Karpas-422 (cell line): ENCODE data around the gene AGBL4. TPM values are rescaled to one million over a fixed set of nuclear protein-coding genes. Genes with fewer than 3 reads are reported as not detected.
"Not testable (repeated sequence)": the region's sequence is repeated elsewhere in the genome, so short reads cannot be mapped to it uniquely, and the experiment has no call there.

Experiments
- DNase-seq: peaks from one replicate; pipeline ENCODE4 v3.0.0-alpha.2; 2015
- H2AFZ ChIP-seq: fragments of 200-600 bp; sonication (generic); 2 replicates; pipeline ENCODE4 v1.6.1; 2014; ENCODE audit warnings: antibody characterized with exemption, low read length, mixed read lengths
- H3K27ac ChIP-seq: fragments of 200-600 bp; sonication (generic); 2 replicates; pipeline ENCODE4 v1.5.1; 2014; ENCODE audit warnings: mild to moderate bottlenecking, low read length, moderate library complexity
- H3K27me3 ChIP-seq: fragments of 200-600 bp; sonication (generic); 2 replicates; pipeline ENCODE4 v1.6.1; 2014; ENCODE audit warnings: low read length, mixed read lengths
- H3K36me3 ChIP-seq: fragments of 200-600 bp; sonication (generic); 2 replicates; pipeline ENCODE4 v1.6.1; 2014; ENCODE audit warnings: low read length, mixed read lengths; ENCODE audit not compliant: insufficient read depth
- H3K4me1 ChIP-seq: fragments of 200-600 bp; sonication (generic); 2 replicates; pipeline ENCODE4 v1.6.1; 2014; ENCODE audit warnings: mild to moderate bottlenecking, low read length, mixed read lengths
- H3K4me2 ChIP-seq: fragments of 200-600 bp; sonication (generic); 2 replicates; pipeline ENCODE4 v1.6.1; 2014; ENCODE audit warnings: low read length, low read depth, mild to moderate bottlenecking; ENCODE audit not compliant: poor library complexity, severe bottlenecking
- H3K4me3 ChIP-seq: fragments of 200-600 bp; sonication (generic); 2 replicates; pipeline ENCODE4 v1.5.1; 2014; ENCODE audit warnings: mild to moderate bottlenecking, antibody characterized with exemption, low read length, mixed read lengths
- H3K79me2 ChIP-seq: fragments of 200-600 bp; sonication (generic); 2 replicates; pipeline ENCODE4 v1.6.1; 2014; ENCODE audit warnings: mild to moderate bottlenecking, low read length, mixed read lengths
- H3K9ac ChIP-seq: fragments of 200-600 bp; sonication (generic); 2 replicates; pipeline ENCODE4 v1.6.0; 2014; ENCODE audit warnings: low read length
- H3K9me2 ChIP-seq: fragments of 200-600 bp; sonication (generic), shearing (Covaris generic); replicated peaks from 2 replicates; pipeline ENCODE4 v1.6.0; 2014; ENCODE audit warnings: mild to moderate bottlenecking, low read length, moderate library complexity; ENCODE audit not compliant: insufficient read depth
- H3K9me3 ChIP-seq: fragments of 300-700, 200-600 bp; sonication (generic); 2 replicates; pipeline ENCODE4 v1.6.1; 2014; ENCODE audit warnings: low read length, mixed read lengths
- H4K20me1 ChIP-seq: fragments of 200-600 bp; sonication (generic); 2 replicates; pipeline ENCODE4 v1.6.1; 2014; ENCODE audit warnings: mild to moderate bottlenecking, antibody characterized with exemption, low read length, low read depth; ENCODE audit not compliant: insufficient read depth
- total RNA-seq: library from RNA; depleted of rRNA; stranded (reverse); fragments of >200 nt; shearing (Covaris generic); gene quantifications from 2 replicates; pipeline ENCODE4 v1.2.3, GENCODE V29; 2014; ENCODE audit warnings: low replicate concordance

Gene AGBL4
- total RNA-seq, 1 experiment from 2014 or later = not detected

DNA sequence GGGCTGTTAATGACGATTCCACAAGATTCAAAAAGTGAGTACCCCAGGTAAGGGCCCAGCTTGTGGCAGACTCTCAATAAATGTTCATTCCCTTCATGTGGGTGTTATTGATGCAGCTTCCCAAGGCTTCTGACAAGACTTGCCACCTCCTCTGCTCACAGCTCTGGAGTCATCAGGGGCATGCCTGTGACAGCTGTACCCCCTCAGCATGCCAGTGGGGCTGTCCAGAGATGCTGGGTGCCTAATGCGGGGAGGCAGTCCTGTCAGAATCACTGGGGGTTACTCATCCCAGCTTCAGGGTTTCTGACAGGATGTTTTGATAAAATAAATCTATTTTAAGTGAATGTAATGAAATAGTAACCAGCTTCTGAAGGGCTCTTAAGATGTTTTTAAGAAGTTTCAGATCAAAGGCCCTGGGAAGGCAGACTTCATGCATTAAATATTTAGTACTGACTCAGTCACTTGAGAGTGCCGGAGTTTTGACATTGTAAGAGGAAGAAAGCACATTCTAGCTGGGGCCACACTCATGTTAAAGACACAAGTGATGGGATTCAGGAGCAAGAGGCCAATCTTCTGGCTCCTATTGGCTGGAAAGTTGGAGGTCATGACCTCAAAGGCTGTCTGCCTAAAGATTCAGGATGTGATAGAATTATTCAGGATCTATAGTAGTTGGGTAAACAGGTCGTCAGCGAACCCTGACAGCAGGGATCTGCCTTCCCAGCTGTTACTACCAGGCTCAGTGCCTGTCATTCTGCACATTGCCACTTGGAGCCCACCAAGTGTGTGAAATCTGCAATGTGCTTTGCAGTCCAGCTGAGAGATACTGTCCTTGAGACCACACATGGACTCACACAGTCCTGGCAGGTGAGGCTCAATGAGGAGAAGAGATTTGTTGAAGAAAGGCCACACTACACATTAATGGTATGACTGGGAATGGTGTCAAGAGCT, 1007.5 kb downstream of the AGBL4 start:
- Histone ChIP-seq H2AFZ (no peak overlapping the region), H3K4me1 (no peaks in the 10 kb centered on the region), H3K79me2 (no peaks in the 10 kb centered on the region), H3K27me3 (no peaks in the 10 kb centered on the region), H3K4me2 (no peak overlapping the region), H3K9me3 (no peaks in the 10 kb centered on the region), H3K9me2 (no peaks in the 10 kb centered on the region), H3K27ac (no peak overlapping the region), H3K9ac (no peak overlapping the region), H4K20me1 (no peaks in the 10 kb centered on the region), H3K36me3 (no peaks in the 10 kb centered on the region), H3K4me3 (no peak overlapping the region)
- DNase-seq = no peak

DNA sequence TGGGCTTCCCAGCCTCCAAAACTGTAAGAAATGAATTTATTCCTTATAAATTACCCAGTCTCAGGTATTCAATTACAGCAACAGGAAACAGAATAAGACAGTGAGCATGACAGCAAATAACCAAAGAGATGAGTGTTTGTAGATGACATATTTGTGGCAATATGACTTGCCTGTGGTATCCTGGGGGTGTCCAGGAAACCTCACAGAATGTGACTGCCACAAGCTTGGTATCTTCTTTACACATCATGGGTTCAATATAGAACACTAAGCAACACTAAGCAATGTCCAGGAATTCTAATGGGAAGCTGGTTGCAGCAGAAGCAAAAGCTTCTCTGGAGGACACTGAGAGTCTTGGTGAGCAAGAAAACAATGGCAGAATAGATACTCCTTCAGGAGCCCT, 1010.7 kb downstream of the AGBL4 start:
- no peaks in the 10 kb centered on the region for H3K9me2 ChIP-seq
- no peaks in the 10 kb centered on the region for H3K79me2 ChIP-seq
- H3K27ac ChIP-seq = no peak overlapping the region
- no peak overlapping the region for H3K4me3 ChIP-seq
- H3K4me1 ChIP-seq = no peaks in the 10 kb centered on the region
- no peaks in the 10 kb centered on the region for H3K36me3 ChIP-seq
- H3K9me3 ChIP-seq = no peaks in the 10 kb centered on the region
- no peak overlapping the region for H3K9ac ChIP-seq
- H2AFZ ChIP-seq = no peak overlapping the region
- DNase-seq = no peak
- no peaks in the 10 kb centered on the region for H4K20me1 ChIP-seq
- H3K4me2 ChIP-seq = no peak overlapping the region
- H3K27me3 ChIP-seq = no peaks in the 10 kb centered on the region

DNA sequence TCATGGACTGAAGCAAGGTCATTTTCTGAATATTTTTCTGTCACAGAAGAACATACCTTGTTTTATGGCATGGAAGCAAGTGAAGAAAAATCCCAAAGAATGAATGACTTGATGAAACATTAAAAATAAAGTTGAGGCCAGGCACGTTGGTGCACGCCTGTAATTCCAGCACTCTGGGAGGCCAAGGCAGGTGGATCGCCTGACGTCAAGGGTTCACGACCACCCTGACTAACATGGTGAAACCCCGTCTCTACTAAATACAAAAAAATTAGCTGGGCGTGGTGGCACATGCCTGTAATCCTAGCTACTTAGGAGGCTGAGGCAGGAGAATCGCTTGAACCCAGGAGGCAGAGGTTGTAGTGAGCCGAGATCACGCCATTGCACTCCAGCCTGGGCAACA, 1020.8 kb downstream of the AGBL4 start:
- not testable (repeated sequence) for H3K4me3 ChIP-seq, H4K20me1 ChIP-seq, H3K4me1 ChIP-seq, H3K9me2 ChIP-seq, DNase-seq, H3K27me3 ChIP-seq, H3K4me2 ChIP-seq, H2AFZ ChIP-seq, H3K9me3 ChIP-seq, H3K27ac ChIP-seq, H3K9ac ChIP-seq, H3K36me3 ChIP-seq, H3K79me2 ChIP-seq

DNA sequence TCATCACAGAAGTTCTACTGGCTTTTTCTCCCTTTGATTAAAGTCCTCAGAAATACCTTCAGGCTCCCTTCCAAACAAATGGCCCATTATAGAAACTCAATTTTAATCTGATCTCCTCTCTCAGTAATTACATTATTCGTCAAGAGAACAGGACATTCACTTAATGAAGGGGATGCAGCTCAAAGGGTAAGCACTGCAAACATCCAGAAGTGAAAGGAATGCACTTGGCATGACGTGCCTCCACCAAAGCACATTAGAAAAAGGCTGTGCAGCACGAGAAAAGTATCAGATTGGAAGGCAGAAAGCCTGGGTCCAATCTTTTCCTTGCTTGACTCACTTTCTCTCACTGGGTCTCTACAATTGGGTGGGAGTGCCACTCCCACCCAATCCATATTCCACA, 1024.4 kb downstream of the AGBL4 start:
- Histone ChIP-seq H3K9ac (no peak overlapping the region), H3K9me3 (no peaks in the 10 kb centered on the region), H4K20me1 (no peaks in the 10 kb centered on the region), H3K9me2 (0 out of 2 replicates have a peak, but pooled peaks cover 3% of the 10 kb centered on the region), H3K4me1 (no peaks in the 10 kb centered on the region), H3K36me3 (no peaks in the 10 kb centered on the region), H3K27me3 (no peaks in the 10 kb centered on the region), H3K4me3 (no peak overlapping the region), H3K79me2 (no peaks in the 10 kb centered on the region), H2AFZ (no peak overlapping the region), H3K4me2 (no peak overlapping the region), H3K27ac (no peak overlapping the region)
- DNase-seq = no peak

DNA sequence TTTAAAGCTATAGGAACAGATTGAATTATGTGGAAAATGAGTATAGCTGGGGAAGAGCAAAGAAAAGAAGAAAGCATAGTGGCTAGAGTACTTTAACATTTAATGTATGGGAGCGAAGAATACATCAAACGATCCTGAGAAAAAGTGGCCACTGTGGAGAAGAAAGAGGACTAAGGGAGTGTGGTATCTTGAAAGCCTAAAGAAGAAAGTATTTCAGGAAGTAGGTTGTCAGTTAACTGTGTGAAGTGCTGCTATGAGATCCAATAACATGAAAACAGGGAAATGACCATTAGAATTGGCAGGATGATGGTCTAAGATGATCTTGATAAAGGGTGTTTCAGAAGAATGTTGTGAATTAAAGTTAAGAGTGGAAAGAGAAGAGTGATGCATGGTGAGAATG, 1027.4 kb downstream of the AGBL4 start:
- peaks cover 4% of the 10 kb centered on the region; the same call in 1 of the 2 replicates for H3K9me3 ChIP-seq
- no peaks in the 10 kb centered on the region for H3K4me1 ChIP-seq
- H3K9ac ChIP-seq = no peak overlapping the region
- 0 out of 2 replicates have a peak, but pooled peaks cover 3% of the 10 kb centered on the region for H3K9me2 ChIP-seq
- no peaks in the 10 kb centered on the region for H3K79me2 ChIP-seq
- H3K36me3 ChIP-seq = no peaks in the 10 kb centered on the region
- no peak overlapping the region for H2AFZ ChIP-seq
- H3K27ac ChIP-seq = no peak overlapping the region
- no peak for DNase-seq
- no peak overlapping the region for H3K4me3 ChIP-seq
- H3K4me2 ChIP-seq = no peak overlapping the region
- no peaks in the 10 kb centered on the region for H3K27me3 ChIP-seq
- no peaks in the 10 kb centered on the region for H4K20me1 ChIP-seq

DNA sequence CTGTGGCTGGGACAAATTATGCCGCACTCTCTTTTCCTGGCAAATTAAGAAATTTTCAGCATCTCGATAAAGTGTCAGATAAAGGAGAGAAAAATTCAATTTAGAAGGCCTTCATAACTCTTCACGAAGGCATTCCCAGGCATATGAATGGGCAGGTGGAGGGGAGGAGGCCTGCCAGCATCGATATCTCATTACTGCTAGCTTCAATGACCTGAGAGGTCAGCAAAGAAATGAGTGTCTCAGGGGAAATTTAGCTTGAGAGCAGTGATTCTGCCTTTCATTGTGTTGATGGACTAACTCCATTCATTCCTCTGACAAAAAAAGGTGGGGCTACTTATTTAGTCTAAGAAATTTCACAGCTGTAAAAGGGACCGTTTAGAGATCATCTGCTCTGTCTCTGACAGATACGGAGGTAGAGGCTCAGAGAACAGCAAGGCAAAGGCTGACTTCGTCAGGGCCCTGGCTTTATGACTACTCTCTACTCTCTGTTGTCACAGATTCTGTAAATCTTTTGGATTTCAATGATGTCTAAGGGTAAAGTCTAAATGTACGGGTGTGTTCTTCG, 1035.0 kb downstream of the AGBL4 start:
- no peak overlapping the region for H3K4me3 ChIP-seq
- no peak for DNase-seq
- no peak overlapping the region for H3K9ac ChIP-seq
- no peaks in the 10 kb centered on the region for H4K20me1 ChIP-seq
- H3K9me3 ChIP-seq = peaks cover 4% of the 10 kb centered on the region; the same call in 1 of the 2 replicates
- H3K36me3 ChIP-seq = no peaks in the 10 kb centered on the region
- no peaks in the 10 kb centered on the region for H3K79me2 ChIP-seq
- H3K27ac ChIP-seq = no peak overlapping the region
- no peak overlapping the region for H3K4me2 ChIP-seq
- no peaks in the 10 kb centered on the region for H3K4me1 ChIP-seq
- no peak overlapping the region for H2AFZ ChIP-seq
- no peaks in the 10 kb centered on the region for H3K27me3 ChIP-seq
- no peaks in the 10 kb centered on the region for H3K9me2 ChIP-seq

DNA sequence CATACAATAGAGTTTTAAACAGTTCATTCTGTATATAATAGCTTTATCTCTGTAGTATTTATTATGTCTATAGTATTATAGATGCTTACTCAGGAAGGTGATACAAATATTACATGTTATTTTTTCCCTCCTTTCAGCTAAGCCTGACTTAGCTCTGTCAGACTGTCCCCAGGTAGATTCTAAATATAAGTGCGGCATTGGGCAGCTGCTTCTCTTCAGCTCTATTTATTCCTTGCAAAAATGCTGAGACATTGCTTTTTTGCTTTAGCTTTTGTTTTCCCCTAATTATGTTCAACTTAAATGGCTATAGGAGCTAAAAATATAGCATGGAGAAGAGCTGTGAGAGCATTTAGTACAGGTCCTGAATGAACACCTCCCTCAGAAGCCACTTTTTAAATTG, 1043.8 kb downstream of the AGBL4 start:
- H3K4me1 ChIP-seq = no peaks in the 10 kb centered on the region
- H3K4me2 ChIP-seq = no peak overlapping the region
- H3K79me2 ChIP-seq = no peaks in the 10 kb centered on the region
- no peak overlapping the region for H3K4me3 ChIP-seq
- no peaks in the 10 kb centered on the region for H3K36me3 ChIP-seq
- H3K27me3 ChIP-seq = no peaks in the 10 kb centered on the region
- H3K9me2 ChIP-seq = no peaks in the 10 kb centered on the region
- no peak overlapping the region for H3K9ac ChIP-seq
- no peaks in the 10 kb centered on the region for H3K9me3 ChIP-seq
- no peak overlapping the region for H3K27ac ChIP-seq
- no peak overlapping the region for H2AFZ ChIP-seq
- no peaks in the 10 kb centered on the region for H4K20me1 ChIP-seq
- DNase-seq = no peak

DNA sequence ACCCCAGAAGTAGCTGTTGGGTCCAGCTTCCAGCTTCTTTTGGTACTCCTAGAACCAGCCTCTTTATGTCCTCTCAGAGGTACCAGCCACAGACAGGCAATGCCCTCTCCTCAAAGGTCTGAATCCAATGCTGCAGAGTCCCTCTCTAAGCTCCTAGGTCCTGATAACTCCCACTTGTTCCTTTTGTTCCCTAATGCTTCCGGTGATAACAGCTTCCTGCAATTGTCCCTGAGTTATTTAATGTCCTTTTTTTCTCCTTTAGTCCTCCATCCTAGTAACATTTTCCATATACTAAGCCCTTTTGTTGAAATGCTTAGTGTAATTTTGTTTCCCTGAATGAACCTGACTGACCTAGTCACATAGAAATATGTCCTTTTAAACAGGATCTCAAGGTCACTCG, 1045.3 kb downstream of the AGBL4 start:
- no peak overlapping the region for H2AFZ ChIP-seq
- no peak overlapping the region for H3K27ac ChIP-seq
- no peak overlapping the region for H3K4me3 ChIP-seq
- no peaks in the 10 kb centered on the region for H4K20me1 ChIP-seq
- no peaks in the 10 kb centered on the region for H3K9me2 ChIP-seq
- H3K4me2 ChIP-seq = no peak overlapping the region
- no peaks in the 10 kb centered on the region for H3K4me1 ChIP-seq
- no peaks in the 10 kb centered on the region for H3K9me3 ChIP-seq
- DNase-seq = no peak
- no peaks in the 10 kb centered on the region for H3K79me2 ChIP-seq
- no peak overlapping the region for H3K9ac ChIP-seq
- no peaks in the 10 kb centered on the region for H3K36me3 ChIP-seq
- H3K27me3 ChIP-seq = no peaks in the 10 kb centered on the region
